Effector memory CD8-positive, alpha-beta T cell (primary cell): Measurements from ENCODE around the gene COL11A1.
"Not testable (repeated sequence)": the region's sequence is repeated elsewhere in the genome, so short reads cannot be mapped to it uniquely, and the experiment has no call there.

Experiments
- ATAC-seq: fragments of 150-1000 bp; cut with Tn5 transposase; replicated peaks from 2 replicates; pipeline ENCODE4 v1.10.0; 2021; ENCODE audit warnings: mild to moderate bottlenecking, moderate library complexity
- DNase-seq, 3 experiments: peaks; one replicate each; pipeline ENCODE4 v3.0.0; 2021
- H3K27ac Mint-ChIP-seq, 2 donors: one replicate each; pipeline ENCODE4 v1.8.0; 2022; ENCODE audit warnings: mild to moderate bottlenecking in 2 of 2, mixed read lengths in 2 of 2, moderate library complexity in 2 of 2
- H3K27me3 Mint-ChIP-seq, 2 donors: one replicate each; pipeline ENCODE4 v1.8.0; 2022; ENCODE audit warnings: mixed read lengths in 2 of 2
- H3K36me3 Mint-ChIP-seq: one replicate; pipeline ENCODE4 v1.8.0; 2022; ENCODE audit warnings: mild to moderate bottlenecking, moderate library complexity, mixed read lengths; ENCODE audit not compliant: insufficient read depth
- H3K4me1 Mint-ChIP-seq, 2 donors: one replicate each; pipeline ENCODE4 v1.8.0; 2022; ENCODE audit warnings: low read depth in 2 of 2, mixed read lengths in 2 of 2
- H3K4me3 Mint-ChIP-seq, 2 donors: one replicate each; pipeline ENCODE4 v1.8.0; 2022; ENCODE audit warnings: mild to moderate bottlenecking in 2 of 2, mixed read lengths in 2 of 2, moderate library complexity in 2 of 2
- H3K9me3 Mint-ChIP-seq, 2 donors: one replicate each; pipeline ENCODE4 v1.8.0; 2022; ENCODE audit warnings: mixed read lengths in 2 of 2

Gene COL11A1

DNA sequence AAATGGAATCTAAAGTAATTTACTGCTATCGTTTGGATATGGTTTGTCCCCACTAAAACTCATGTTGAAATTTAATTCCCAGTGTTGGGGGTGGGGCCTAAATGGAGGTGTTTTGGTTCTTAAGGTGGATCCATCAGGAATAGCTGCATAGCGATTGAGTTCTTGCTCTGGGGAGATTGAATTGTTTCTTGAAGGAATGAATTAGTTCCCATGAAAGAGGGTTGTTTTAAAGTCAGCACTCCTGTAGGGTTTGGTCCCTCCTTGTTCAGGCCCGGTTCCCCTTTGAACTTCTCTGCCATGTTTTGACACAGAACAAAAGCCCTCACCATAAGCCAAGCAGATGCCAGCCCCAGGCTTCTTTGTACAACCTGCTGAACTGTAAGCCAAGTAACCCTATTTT is 170.9 kb downstream of the COL11A1 start:
- Mint-ChIP-seq H3K27ac (no peak overlapping the region), H3K4me1 (no peaks in the 10 kb centered on the region), H3K27me3 (no peaks in the 10 kb centered on the region), H3K36me3 (no peaks in the 10 kb centered on the region), H3K9me3 (peaks cover 5 to 7% of the 10 kb centered on the region in 2 donors), H3K4me3 (no peak overlapping the region)
- no peak for ATAC-seq
- no peak for DNase-seq

DNA sequence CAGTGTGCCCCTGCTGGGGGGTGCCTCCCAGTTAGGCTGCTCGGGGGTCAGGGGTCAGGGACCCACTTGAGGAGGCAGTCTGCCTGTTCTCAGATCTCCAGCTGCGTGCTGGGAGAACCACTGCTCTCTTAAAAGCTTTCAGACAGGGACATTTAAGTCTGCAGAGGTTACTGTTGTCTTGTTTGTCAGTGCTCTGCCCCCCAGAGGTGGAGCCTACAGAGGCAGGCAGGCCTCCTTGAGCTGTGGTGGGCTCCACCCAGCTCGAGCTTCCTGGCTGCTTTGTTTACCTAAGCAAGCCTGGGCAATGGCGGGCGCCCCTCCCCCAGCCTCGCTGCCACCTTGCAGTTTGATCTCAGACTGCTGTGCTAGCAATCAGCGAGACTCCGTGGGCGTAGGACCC is 175.0 kb downstream of the COL11A1 start:
- not testable (repeated sequence) for H3K9me3 Mint-ChIP-seq, DNase-seq, H3K27ac Mint-ChIP-seq, H3K4me3 Mint-ChIP-seq, H3K4me1 Mint-ChIP-seq, H3K36me3 Mint-ChIP-seq, ATAC-seq, H3K27me3 Mint-ChIP-seq

DNA sequence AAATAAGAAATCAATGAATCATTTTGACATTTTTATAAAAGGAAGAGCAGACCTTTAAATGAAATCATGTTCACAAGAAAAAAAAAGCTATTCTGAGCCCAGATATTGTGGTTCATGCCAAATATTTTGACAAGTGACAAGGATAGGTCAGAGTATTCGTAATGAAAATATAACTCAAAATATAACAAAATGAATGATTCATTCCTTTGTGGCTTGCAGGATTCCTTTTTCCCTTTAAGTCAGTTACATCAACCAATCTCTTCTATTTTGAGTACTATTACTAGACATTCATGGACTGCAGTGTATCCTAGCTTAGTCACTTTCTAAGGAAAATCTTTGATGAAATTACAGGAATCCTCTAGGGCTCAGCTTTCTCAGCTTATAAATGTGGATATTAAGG is 188.7 kb downstream of the COL11A1 start:
- Mint-ChIP-seq H3K4me1 (no peaks in the 10 kb centered on the region), H3K4me3 (no peak overlapping the region), H3K27ac (no peak overlapping the region), H3K36me3 (no peaks in the 10 kb centered on the region), H3K9me3 (no peaks in the 10 kb centered on the region), H3K27me3 (no peaks in the 10 kb centered on the region)
- no peak for DNase-seq
- no peak for ATAC-seq

DNA sequence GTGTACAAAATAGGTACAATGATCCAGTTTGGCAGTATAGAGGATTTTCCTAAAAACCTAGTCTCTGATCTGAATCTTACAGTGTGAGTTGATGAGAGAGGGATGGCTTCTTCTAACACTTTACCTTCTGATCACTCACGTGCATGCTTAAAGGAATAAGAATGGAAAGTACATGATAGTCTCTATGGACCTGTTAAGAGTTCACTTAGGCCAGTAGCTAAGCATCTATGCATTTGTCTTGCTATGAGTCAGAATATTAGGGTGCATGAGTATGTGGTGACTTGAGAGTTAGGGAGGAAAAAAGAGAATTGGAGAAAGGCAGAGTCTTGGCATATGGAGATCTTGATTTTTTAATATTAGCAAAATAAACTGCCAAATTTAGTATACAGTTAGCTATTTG is 206.3 kb downstream of the COL11A1 start:
- H3K4me3 Mint-ChIP-seq, result no peak overlapping the region
- H3K36me3 Mint-ChIP-seq, result peaks cover 3% of the 10 kb centered on the region
- DNase-seq (no peak), ATAC-seq (no peak)
- H3K9me3 Mint-ChIP-seq, result peaks cover 0 to 2% of the 10 kb centered on the region in 2 donors
- no peak overlapping the region for H3K27ac Mint-ChIP-seq
- no peaks in the 10 kb centered on the region for H3K4me1 Mint-ChIP-seq
- no peaks in the 10 kb centered on the region for H3K27me3 Mint-ChIP-seq

DNA sequence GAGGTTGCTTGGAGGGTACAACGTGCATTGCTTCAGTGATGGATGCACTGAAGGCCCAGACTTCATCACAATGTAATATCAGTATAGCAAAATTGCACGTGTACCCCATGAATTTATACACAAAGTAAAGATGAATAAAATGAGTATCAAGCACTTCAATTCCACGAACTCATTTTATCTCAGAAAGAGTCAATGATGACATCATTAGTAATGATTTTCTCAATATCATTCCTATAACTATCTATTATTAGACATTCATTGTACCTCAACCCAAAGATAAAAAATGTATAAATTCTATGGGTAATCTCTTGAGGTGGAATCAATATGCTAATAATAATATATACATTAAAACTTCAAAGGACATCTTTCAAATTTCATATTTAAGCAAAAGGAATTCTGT is 208.4 kb downstream of the COL11A1 start:
- Mint-ChIP-seq H3K27me3 (no peaks in the 10 kb centered on the region), H3K27ac (no peak overlapping the region), H3K36me3 (peaks cover 3% of the 10 kb centered on the region)

DNA sequence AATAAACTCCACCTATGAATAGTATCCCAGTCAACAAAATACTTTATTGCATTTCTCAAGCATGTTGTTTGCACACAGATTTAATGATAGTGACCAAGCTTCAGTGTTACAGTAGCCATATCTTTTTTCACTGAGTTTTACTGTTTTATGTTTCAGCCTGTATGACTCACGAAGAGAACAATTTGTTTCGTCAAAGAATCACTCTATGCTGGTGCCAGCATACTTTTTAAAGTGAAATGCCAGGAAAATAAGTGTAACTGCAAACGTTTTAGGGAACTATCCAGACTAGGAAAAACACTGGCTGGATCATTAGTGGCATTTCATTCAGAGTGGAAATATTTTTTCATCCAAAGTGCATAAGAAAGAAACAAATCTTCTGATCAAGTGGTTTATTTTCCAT is 210.8 kb downstream of the COL11A1 start:
- H3K4me3 Mint-ChIP-seq, result no peak overlapping the region
- no peak for ATAC-seq

More for the DNA sequence above, 208.4 kb downstream of the COL11A1 start:
- no peaks in the 10 kb centered on the region for H3K4me1 Mint-ChIP-seq
- H3K4me3 Mint-ChIP-seq, result no peak overlapping the region
- ATAC-seq, result no peak
- H3K9me3 Mint-ChIP-seq, result peaks cover 0 to 2% of the 10 kb centered on the region in 2 donors
- no peak for DNase-seq

DNA sequence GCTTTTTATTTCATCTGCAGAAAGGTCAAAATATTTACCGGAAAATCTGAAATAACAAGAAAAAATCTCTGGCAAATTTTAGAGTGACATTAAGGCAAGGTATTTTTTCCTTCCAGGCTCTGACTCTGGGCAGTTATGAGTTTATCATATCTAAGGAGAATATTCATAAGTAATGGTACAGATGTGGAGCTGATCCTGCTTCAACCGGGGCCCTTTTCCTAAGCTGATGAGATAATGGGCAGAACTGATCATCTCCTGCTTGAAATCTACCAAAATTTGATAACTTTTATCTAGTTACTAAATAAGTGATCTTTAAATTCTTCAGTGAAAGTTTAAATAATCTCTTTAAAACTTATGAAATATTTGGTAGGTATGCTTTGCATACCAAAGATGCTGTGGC is 211.6 kb downstream of the COL11A1 start:
- DNase-seq (no peak), ATAC-seq (no peak)
- Mint-ChIP-seq H3K4me1 (no peaks in the 10 kb centered on the region), H3K9me3 (peaks cover 0 to 2% of the 10 kb centered on the region in 2 donors), H3K27me3 (no peaks in the 10 kb centered on the region), H3K36me3 (peaks cover 3% of the 10 kb centered on the region), H3K27ac (no peak overlapping the region), H3K4me3 (no peak overlapping the region)

More for the DNA sequence above, 210.8 kb downstream of the COL11A1 start:
- peaks cover 3% of the 10 kb centered on the region for H3K36me3 Mint-ChIP-seq
- no peak for DNase-seq
- no peaks in the 10 kb centered on the region for H3K4me1 Mint-ChIP-seq
- H3K27me3 Mint-ChIP-seq, result no peaks in the 10 kb centered on the region
- H3K27ac Mint-ChIP-seq, result no peak overlapping the region
- peaks cover 0 to 2% of the 10 kb centered on the region in 2 donors for H3K9me3 Mint-ChIP-seq

DNA sequence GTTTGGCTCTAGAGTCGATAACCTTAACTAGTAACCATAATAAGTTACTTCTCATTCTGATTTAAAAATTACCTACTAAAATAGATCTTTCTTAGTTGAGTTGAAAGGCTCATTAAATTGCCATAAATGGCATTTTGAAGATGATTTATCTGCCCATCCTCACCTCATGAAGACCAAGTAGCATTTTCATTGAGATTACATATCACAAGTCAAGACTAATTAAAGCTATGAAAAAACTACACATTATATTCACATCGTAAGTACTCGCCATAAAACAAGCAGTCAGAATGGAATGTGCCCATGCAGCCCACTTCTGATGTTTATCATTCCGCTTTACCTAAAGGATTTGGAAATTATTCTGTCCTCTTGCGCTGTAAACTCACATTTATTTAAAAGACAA is 212.0 kb downstream of the COL11A1 start:
- Mint-ChIP-seq H3K9me3 (peaks cover 0 to under 1% of the 10 kb centered on the region in 2 donors), H3K36me3 (peaks cover 3% of the 10 kb centered on the region), H3K4me3 (no peak overlapping the region), H3K4me1 (no peaks in the 10 kb centered on the region), H3K27me3 (no peaks in the 10 kb centered on the region), H3K27ac (no peak overlapping the region)
- DNase-seq (no peak), ATAC-seq (no peak)

DNA sequence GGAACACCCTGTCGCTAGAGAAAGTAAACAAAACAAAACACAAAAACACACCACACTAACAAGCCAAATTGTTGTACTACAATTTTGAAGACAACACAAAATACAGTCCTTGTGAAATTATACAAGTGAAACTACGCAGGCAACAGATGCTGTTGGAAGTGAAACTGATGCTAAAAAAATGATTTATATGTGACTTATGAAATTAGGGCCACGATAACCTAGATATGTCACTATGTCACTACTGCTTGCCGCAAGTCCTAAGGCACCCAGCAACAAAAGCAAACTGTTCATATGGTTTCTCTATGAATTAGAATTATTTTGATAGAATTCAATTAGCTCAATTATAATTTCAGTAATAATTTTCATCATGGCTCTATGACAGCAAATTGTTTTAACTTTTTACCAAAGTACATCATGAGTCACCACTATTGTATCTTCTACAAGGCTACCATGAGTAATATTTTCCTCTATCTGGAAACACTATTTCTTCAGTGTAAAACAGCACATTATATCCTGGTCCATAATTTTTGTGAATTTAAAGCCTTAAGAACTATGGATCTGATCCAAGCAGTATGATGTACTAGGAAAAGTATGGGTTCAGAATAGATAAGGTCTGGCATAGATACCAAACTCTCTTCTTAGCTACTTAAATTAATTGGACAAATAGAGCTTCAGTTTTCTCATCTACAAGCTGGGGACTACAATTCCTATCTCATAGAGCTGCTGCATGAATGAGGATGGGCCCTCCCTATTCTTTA is 216.3 kb downstream of the COL11A1 start:
- ATAC-seq (no peak), DNase-seq (no peak)
- H3K4me1 Mint-ChIP-seq, result no peaks in the 10 kb centered on the region
- no peaks in the 10 kb centered on the region for H3K36me3 Mint-ChIP-seq
- H3K27ac Mint-ChIP-seq, result no peak overlapping the region
- H3K27me3 Mint-ChIP-seq, result no peaks in the 10 kb centered on the region
- H3K9me3 Mint-ChIP-seq, result peaks cover 0 to 1% of the 10 kb centered on the region in 2 donors
- no peak overlapping the region for H3K4me3 Mint-ChIP-seq

DNA sequence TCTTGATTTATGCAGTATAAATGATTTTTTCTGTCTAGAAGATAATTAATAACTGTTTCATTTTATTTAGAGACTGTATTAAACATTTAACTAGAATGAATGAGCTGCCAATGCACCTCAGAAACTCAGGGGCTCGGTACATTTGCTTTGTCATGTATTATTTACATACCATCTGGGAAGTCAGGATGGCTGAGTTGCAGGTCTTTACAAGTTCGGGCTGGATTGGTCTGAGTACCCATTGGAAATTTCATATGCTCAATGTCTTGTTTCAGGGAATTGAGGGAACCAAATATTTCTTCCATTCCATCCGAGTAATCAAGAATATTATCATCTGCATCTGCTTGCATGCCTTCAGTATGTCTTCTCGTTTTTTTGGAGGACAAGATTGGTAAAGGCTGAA is 221.7 kb downstream of the COL11A1 start:
- H3K4me3 Mint-ChIP-seq, result no peak overlapping the region
- H3K4me1 Mint-ChIP-seq, result no peaks in the 10 kb centered on the region
- no peaks in the 10 kb centered on the region for H3K36me3 Mint-ChIP-seq
- no peaks in the 10 kb centered on the region for H3K27me3 Mint-ChIP-seq
- ATAC-seq (no peak), DNase-seq (no peak)
- no peak overlapping the region for H3K27ac Mint-ChIP-seq
- peaks cover 0 to 3% of the 10 kb centered on the region in 2 donors for H3K9me3 Mint-ChIP-seq

DNA sequence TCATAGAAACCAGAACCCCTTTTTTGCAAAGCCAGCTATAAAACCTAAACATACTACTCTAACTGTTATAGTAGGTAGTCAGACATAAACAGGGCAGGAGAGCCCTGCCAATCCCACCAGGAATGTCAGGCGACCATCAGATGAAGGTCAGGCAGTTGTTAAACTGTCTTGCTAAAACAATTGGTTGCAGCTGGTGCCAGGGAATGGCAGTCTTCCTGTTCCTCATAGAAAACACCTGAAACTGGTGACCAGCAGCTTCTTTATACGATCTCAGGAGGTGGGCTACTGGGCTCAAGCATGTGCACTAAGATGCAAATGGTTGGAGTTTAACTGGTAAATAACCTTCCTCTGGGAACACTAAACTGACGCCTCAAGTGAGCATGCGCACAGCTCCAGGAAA is 224.1 kb downstream of the COL11A1 start:
- no peaks in the 10 kb centered on the region for H3K4me1 Mint-ChIP-seq
- H3K9me3 Mint-ChIP-seq, result peaks cover 0 to 3% of the 10 kb centered on the region in 2 donors
- H3K4me3 Mint-ChIP-seq, result no peak overlapping the region
- no peak for DNase-seq
- no peak for ATAC-seq
- H3K36me3 Mint-ChIP-seq, result no peaks in the 10 kb centered on the region
- H3K27ac Mint-ChIP-seq, result no peak overlapping the region
- no peaks in the 10 kb centered on the region for H3K27me3 Mint-ChIP-seq

DNA sequence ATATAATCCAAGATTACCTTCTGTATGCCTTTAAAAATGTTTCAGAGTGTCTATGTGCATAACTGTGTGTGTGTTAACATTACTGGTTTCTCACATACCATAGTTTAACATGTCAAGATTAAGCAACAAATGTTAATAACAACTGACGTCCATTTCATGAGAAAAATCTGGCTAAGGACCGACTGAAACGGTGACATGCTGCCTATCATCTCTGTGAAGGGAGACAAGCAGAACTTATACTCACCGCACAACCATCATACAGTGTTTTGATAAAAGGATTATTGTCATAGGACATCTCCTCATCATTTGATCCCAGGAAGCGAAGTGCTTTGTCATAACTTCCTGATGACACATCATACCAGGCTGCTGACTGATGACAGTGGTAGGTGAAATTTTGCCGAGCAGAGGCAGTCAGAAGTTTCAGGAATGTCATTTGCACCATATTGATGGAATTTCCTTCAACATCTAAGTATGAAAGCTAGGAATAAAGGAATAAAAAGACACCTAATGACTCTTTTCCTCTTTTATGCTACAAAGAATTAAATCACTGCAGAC is 228.8 kb downstream of the COL11A1 start:
- Mint-ChIP-seq H3K9me3 (no peaks in the 10 kb centered on the region), H3K4me3 (no peak overlapping the region), H3K36me3 (no peaks in the 10 kb centered on the region), H3K27ac (no peak overlapping the region), H3K4me1 (no peaks in the 10 kb centered on the region), H3K27me3 (no peaks in the 10 kb centered on the region)
- no peak for ATAC-seq
- DNase-seq, result no peak

DNA sequence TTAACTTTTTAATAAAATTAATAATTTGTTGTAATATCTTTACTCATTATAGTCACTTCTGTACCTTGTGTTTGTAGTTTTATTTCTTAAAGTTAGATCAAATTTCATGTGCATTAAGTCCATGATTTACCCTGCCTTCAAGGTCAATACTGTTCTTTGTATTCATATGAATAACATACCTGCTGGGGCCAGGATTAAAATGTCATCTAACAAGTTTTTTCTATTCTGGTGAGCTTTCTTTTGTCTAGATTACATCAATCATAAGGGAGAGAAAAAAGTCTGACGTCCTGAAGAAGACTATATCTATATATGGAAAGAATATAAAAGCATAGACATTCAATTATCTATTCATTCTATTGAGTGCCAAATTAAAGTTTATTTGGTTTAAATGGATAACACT is 232.6 kb downstream of the COL11A1 start:
- no peaks in the 10 kb centered on the region for H3K4me1 Mint-ChIP-seq
- no peaks in the 10 kb centered on the region for H3K27me3 Mint-ChIP-seq
- no peak for ATAC-seq
- DNase-seq, result no peak
- H3K36me3 Mint-ChIP-seq, result no peaks in the 10 kb centered on the region
- no peak overlapping the region for H3K4me3 Mint-ChIP-seq
- peaks cover 0 to 7% of the 10 kb centered on the region in 2 donors for H3K9me3 Mint-ChIP-seq
- no peak overlapping the region for H3K27ac Mint-ChIP-seq

DNA sequence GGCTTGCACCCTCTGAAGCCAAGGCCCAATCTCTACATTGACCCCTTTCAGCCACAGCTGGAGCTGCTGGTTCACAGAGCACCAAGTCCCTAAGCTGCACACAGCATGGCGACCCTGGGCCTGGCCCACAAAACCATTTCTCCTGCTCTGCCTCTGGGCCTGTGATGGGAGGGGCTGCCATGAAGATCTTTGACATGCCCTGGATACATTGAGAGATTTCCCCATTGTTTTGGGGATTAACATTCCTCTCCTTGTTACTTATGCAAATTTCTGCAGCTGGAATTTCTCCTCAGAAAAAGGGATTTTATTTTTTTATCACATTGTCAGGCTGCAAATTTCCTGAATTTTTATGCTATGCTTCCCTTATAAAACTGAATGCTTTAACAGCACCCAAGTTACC is 235.8 kb downstream of the COL11A1 start:
- Mint-ChIP-seq H3K36me3 (no peaks in the 10 kb centered on the region), H3K9me3 (peaks cover 3 to 14% of the 10 kb centered on the region in 2 donors), H3K4me3 (no peak overlapping the region), H3K27me3 (no peaks in the 10 kb centered on the region), H3K4me1 (no peaks in the 10 kb centered on the region), H3K27ac (no peak overlapping the region)
- DNase-seq (no peak), ATAC-seq (no peak)
